Activated naive CD8-positive, alpha-beta T cell (primary cell): ENCODE data around the gene THOC3.
A peak's percentile ranks its signal among the peaks of the same experiment; 100 is the strongest.
"Not testable (repeated sequence)": the region's sequence is repeated elsewhere in the genome, so short reads cannot be mapped to it uniquely, and the experiment has no call there.

Experiments used
- H3K27ac Mint-ChIP-seq: one replicate; pipeline ENCODE4 v1.8.0; 2021; ENCODE audit warnings: mixed read lengths
- H3K27me3 Mint-ChIP-seq: one replicate; pipeline ENCODE4 v1.8.0; 2021; ENCODE audit warnings: mixed read lengths
- H3K36me3 Mint-ChIP-seq: one replicate; pipeline ENCODE4 v1.8.0; 2021; ENCODE audit warnings: mixed read lengths
- H3K4me1 Mint-ChIP-seq: one replicate; pipeline ENCODE4 v1.8.0; 2021; ENCODE audit warnings: low read depth, mixed read lengths
- H3K4me3 Mint-ChIP-seq: one replicate; pipeline ENCODE4 v1.8.0; 2021; ENCODE audit warnings: mild to moderate bottlenecking, mixed read lengths
- H3K9me3 Mint-ChIP-seq: one replicate; pipeline ENCODE4 v1.8.0; 2021; ENCODE audit warnings: low read depth, mixed read lengths

Gene THOC3

DNA sequence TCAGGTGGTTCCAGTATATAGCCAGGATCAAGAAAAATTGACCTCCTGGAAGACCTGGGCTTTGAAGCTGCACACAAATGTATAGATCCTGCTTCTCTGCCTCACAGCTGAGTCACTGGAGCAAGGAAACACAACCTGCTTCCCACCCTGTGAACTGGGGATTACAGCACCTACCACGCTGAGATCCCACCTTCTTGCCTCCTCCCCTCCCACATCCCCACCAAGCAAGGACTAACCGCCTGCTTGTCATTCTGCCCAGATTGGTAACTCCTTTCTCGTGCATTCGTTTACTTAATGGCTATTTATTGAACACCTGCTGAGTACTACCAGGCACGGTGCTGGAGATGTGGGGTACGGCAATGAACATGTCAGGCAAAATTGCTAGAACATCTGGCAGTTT lies 14.0 kb downstream of the THOC3 start:
- H3K9me3 Mint-ChIP-seq, H3K27me3 Mint-ChIP-seq, H3K36me3 Mint-ChIP-seq, H3K4me3 Mint-ChIP-seq, H3K27ac Mint-ChIP-seq, H3K4me1 Mint-ChIP-seq: not testable (repeated sequence)

DNA sequence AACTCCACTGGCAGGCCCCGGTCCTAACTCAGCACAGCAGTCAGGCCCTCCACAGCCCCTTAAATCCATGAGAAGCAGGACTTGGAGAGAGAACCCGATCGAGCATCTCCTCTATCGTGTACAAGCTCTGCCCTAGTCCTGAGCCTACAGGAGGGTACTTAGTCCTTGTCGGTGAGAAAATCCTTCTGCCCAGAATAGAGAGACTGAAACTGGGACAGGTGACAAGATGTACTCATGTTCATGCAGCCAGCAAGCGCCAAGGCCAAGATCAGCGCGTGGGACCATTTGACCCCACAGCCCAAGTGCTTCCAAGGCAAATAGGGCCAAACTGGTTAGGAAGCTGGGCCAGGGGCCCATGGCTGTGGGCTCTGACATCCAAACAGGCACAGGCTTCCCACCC lies 15.3 kb downstream of the THOC3 start:
- not testable (repeated sequence) for H3K36me3 Mint-ChIP-seq

GRCh38 chr5:175951339-175951969 lies 16.7 kb downstream of the THOC3 start:
- H3K9me3 Mint-ChIP-seq, H3K27me3 Mint-ChIP-seq, H3K36me3 Mint-ChIP-seq, H3K4me3 Mint-ChIP-seq, H3K4me1 Mint-ChIP-seq, H3K27ac Mint-ChIP-seq: not testable (repeated sequence)

More for the DNA sequence above, 15.3 kb downstream of the THOC3 start:
- H3K4me3 Mint-ChIP-seq, H3K27ac Mint-ChIP-seq, H3K27me3 Mint-ChIP-seq, H3K4me1 Mint-ChIP-seq, H3K9me3 Mint-ChIP-seq: not testable (repeated sequence)

- H3K27me3 Mint-ChIP-seq, H3K4me3 Mint-ChIP-seq, H3K4me1 Mint-ChIP-seq, H3K36me3 Mint-ChIP-seq, H3K27ac Mint-ChIP-seq, H3K9me3 Mint-ChIP-seq: not testable (repeated sequence)
Measured at GRCh38 chr5:175948329-175949108, 19.6 kb downstream of the THOC3 start.

DNA sequence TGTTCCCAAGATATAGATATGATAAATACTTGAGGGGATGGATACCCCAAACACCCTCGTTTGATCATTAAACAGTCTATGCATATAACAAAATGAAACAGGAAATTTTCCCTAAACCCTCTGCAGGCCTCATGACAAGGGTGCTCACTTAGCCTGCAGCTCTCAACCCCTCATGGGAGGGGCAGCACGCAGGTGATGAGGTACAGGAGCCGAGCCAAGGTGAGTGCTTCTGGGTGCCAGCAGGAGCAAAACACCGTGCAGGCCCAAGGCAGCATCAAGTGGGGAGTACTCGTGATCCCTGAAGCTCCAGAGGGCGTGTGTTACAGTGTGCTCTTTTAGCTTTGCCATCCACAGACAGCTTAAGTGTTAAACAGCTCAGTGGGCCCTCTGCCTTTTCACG lies 24.9 kb downstream of the THOC3 start:
- not testable (repeated sequence) for H3K27ac Mint-ChIP-seq, H3K9me3 Mint-ChIP-seq, H3K4me1 Mint-ChIP-seq, H3K27me3 Mint-ChIP-seq, H3K4me3 Mint-ChIP-seq, H3K36me3 Mint-ChIP-seq

- H3K4me1 Mint-ChIP-seq, H3K36me3 Mint-ChIP-seq, H3K27ac Mint-ChIP-seq, H3K9me3 Mint-ChIP-seq, H3K27me3 Mint-ChIP-seq, H3K4me3 Mint-ChIP-seq: not testable (repeated sequence)
Measured at GRCh38 chr5:175940632-175941031, 27.5 kb downstream of the THOC3 start.

DNA sequence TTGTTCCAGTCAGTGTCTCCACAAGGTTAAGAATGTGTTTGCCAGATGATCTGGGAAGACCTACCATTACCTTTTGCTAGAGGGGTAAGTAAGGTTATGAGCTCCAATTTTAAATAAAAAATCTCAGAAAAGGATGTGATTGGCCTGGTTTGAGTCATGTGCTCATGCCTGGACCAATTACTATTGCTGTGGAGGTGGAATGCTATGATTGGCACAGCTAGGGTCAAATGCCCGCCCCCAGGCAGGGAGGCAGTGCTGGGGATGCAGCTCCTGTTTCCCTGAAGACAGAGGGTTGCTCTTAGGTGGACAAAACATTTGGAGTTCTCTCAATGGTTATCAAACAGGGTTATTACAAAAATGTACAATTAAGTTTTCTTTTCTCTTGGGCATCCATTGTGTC lies 29.6 kb downstream of the THOC3 start:
- H3K4me3 Mint-ChIP-seq, H3K9me3 Mint-ChIP-seq, H3K4me1 Mint-ChIP-seq, H3K27me3 Mint-ChIP-seq, H3K27ac Mint-ChIP-seq, H3K36me3 Mint-ChIP-seq: not testable (repeated sequence)

- H3K27ac Mint-ChIP-seq, H3K4me1 Mint-ChIP-seq, H3K4me3 Mint-ChIP-seq, H3K27me3 Mint-ChIP-seq, H3K36me3 Mint-ChIP-seq, H3K9me3 Mint-ChIP-seq: not testable (repeated sequence)
Measured at GRCh38 chr5:175928752-175929151, 39.4 kb downstream of the THOC3 start.

- H3K36me3 Mint-ChIP-seq = peaks cover 13% of the 10 kb centered on the region
- H3K27me3 Mint-ChIP-seq, H3K4me1 Mint-ChIP-seq, H3K27ac Mint-ChIP-seq, H3K9me3 Mint-ChIP-seq, H3K4me3 Mint-ChIP-seq: not testable (repeated sequence)
Measured at GRCh38 chr5:175925106-175925505, 43.0 kb downstream of the THOC3 start.

DNA sequence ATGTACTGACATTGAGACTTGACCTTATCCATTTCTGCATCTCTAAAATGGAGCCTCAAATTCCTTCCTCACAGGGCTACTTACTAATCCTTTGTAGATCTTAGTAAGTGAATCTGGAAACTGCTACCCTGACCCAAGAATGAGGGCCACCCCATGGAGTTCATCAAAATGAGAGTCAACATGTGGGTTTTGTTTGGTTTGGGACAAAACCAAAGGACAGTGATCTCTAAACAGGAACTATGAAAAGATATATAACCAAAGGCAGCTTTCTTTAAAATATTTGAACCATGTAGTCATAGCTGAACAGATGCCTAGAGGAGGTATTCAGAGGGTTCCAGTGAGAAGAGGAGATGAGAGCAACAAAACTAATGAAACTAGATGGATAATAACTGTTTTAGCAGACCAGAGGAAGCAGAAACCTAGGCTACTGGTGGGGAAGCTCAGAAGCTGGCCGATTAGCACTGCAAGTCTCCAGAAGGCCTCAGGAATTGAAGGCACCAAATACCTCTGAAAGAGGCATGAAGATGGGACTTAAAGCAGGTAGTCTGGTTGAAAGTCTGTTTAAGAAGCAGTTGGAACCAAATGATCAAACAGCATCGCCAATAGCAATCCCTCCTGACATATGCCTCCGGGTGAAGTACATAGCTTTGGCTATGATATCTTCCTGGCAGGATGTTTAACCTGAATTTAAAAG lies 45.8 kb downstream of the THOC3 start:
- Mint-ChIP-seq H3K4me1 (no peaks in the 10 kb centered on the region), H3K4me3 (no peak overlapping the region), H3K9me3 (no peaks in the 10 kb centered on the region), H3K27me3 (no peaks in the 10 kb centered on the region), H3K36me3 (peaks cover 13% of the 10 kb centered on the region), H3K27ac (no peak overlapping the region)

GRCh38 chr5:175921061-175921730 lies 46.9 kb downstream of the THOC3 start:
- Mint-ChIP-seq H3K4me1 (no peaks in the 10 kb centered on the region), H3K27ac (no peak overlapping the region), H3K9me3 (no peaks in the 10 kb centered on the region), H3K4me3 (no peak overlapping the region), H3K27me3 (no peaks in the 10 kb centered on the region), H3K36me3 (peaks cover 18% of the 10 kb centered on the region)

DNA sequence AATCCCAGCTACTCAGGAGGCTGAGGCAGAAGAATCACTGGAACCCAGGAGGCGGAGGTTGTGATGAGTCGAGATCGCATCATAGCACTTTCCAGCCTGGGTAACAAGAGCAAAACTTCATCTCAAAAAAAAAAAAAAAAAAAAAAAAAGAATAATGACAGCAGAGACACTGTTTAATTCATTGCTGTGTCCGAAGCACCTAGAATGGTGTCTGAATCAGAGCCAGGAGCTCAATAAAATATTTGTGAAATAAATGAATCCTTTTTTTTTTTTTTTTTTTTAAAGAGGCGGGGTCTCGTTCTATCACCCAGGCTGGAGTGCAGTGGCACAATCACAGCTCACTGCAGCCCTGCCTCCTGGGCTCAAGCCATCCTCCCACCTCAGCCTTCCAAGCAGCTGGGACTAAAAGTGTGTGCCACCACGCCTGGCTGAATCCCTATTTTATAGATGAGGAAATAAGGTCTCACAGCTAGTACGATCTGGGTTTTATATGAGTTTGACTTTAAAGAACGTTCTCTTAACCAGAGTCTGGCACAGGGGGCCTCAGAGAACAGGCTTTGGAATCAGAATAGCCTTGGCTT lies 47.8 kb downstream of the THOC3 start:
- peaks cover 2% of the 10 kb centered on the region for H3K4me1 Mint-ChIP-seq
- no peaks in the 10 kb centered on the region for H3K9me3 Mint-ChIP-seq
- no peak overlapping the region for H3K4me3 Mint-ChIP-seq
- peaks cover 19% of the 10 kb centered on the region for H3K36me3 Mint-ChIP-seq
- no peak overlapping the region for H3K27ac Mint-ChIP-seq
- H3K27me3 Mint-ChIP-seq = no peaks in the 10 kb centered on the region

DNA sequence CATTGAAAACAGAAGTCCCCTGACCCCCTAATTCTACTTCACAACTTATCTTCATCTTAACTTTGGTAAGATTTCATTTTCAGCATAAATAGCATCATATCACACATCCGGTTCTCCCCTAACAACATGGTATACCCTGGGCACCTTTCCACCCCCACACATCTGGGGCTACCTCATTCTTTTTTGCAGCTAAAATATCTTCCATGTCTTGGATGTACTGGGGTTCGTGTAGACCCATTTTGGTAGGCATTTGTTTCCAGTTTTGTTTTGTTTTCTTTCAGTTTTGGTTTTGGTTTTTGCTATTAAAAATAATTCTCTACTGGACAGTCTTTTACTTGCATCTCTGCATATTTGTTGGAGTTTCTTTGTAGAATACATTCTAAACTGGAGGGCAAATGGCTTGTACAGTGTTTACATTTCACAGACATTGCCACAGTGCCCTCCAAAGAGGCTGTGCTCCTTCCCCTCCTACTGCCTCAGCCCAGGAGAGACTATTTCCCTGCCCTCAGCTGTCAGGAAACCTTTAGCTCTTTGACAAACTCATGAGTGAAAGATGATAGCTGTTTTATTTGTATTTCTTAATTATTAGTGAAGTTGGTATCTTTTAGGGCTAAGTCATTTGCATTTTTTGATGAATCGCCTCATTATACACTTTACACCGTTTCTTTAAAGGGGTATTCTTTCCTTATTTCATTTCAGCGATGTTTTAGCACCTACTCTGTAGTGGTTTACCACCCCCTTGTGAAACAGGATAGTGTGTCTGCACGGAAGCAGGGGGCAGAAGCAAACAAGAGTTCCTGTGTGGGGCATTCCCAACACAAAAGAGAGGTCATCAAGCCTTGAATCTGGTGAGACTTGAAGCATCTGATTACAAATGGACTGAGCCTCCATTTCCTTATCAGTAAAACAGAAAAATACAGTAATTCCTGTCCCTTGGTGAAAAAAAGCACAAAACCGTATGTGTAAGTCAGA lies 52.8 kb downstream of the THOC3 start:
- H3K27ac Mint-ChIP-seq = peak overlapping the region; percentile 16
- not testable (repeated sequence) for H3K4me1 Mint-ChIP-seq, H3K27me3 Mint-ChIP-seq, H3K9me3 Mint-ChIP-seq
- H3K4me3 Mint-ChIP-seq = peak overlapping the region; percentile 48
- peaks cover 18% of the 10 kb centered on the region for H3K36me3 Mint-ChIP-seq
